Tibial artery (tissue), 4 donors: ENCODE measurements around the gene PSTPIP1.

Experiments used
- DNase-seq, 2 donors: peaks; one replicate each; pipeline ENCODE4 v3.0.0-alpha.2; 2019
- H3K27ac ChIP-seq, 2 donors: fragments of 200-600 bp; sonication (generic) in 1 of 2; 1 replicate in 1 of 2; 2 replicates in 1 of 2; pipeline ENCODE4 v1.5.1; 2018 to 2019; ENCODE audit warnings: mild to moderate bottlenecking in 1 of 2
- H3K27me3 ChIP-seq, 2 donors: fragments of 200-600 bp; sonication (generic) in 1 of 2; one replicate each; pipeline versions ENCODE4 v1.5.1 to v1.6.0; 2016 to 2019
- H3K36me3 ChIP-seq, 3 donors: fragments of 200-600 bp; sonication (generic) in 2 of 3; one replicate each; pipeline ENCODE4 v1.5.1; 2016 to 2019; ENCODE audit warnings: mild to moderate bottlenecking in 2 of 3
- H3K4me1 ChIP-seq, 4 donors: fragments of 200-600 bp; sonication (generic) in 2 of 4; 1 replicate in 3 of 4; 2 replicates in 1 of 4; pipeline ENCODE4 v1.5.1; 2016 to 2019
- H3K4me3 ChIP-seq, 2 donors: fragments of 200-600 bp; sonication (generic) in 1 of 2; 1 replicate in 1 of 2; 2 replicates in 1 of 2; pipeline ENCODE4 v1.5.1; 2018 to 2019; ENCODE audit warnings: mild to moderate bottlenecking in 2 of 2
- H3K9me3 ChIP-seq, 3 donors: fragments of 200-600 bp; sonication (generic) in 1 of 3; one replicate each; pipeline ENCODE4 v1.5.1; 2016 to 2019
- intact Hi-C: fragments of 100-400 bp; cut with DNase I; formaldehyde crosslinking; loops from one replicate; pipeline ENCODE4 v1.15.0; 2023; ENCODE audit warnings: low total_unique reads
- TF ChIP-seq, protein P1 (sequence below), 2 experiments: fragments of 200-600 bp in 1 of 2; fragments of 450-650 bp in 1 of 2; IDR thresholded peaks; one replicate each; pipeline ENCODE4 v1.5.1; 2017 to 2019; ENCODE audit warnings: antibody characterized with exemption in 2 of 2, mild to moderate bottlenecking in 1 of 2, moderate library complexity in 1 of 2

Gene PSTPIP1

DNA sequence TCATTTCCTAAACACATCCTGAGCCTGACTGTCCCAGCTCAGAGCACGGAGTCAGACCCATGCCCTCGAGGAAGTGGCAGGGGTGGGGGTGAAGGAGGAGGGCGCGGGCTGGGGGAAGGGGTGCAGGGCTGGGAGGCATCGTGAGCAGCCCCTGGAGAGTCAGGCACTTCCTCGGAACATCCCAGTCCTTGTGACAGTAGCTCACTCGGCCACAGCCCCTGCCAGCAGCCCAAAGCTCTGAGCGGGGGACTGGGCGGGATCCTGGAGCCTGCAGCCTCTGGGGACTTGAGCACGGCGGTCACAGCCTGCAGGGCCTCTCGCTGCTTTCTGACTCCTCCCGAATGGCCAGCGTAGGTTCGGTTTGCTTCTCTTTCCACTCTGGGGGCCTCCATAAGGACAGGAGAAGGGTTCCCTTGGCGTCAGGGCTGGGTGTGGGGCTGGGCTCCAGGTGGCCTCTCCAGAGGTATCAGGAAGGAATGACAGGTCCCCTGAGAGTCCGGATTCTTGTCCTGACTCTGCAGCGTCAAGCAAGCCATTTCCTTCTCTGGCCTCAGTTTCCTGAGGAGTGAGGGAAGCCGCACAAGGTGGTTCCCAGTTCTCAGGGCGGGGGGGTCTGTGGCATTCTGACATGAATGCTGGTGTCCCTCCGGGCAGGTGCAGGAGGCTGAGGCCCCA is 20.9 kb downstream of the PSTPIP1 start:
- H3K27ac ChIP-seq, result no peak overlapping the region
- no peaks in the 10 kb centered on the region for H3K36me3 ChIP-seq
- H3K9me3 ChIP-seq, result no peaks in the 10 kb centered on the region
- no peak for DNase-seq
- no peak overlapping the region for H3K4me3 ChIP-seq
- TF ChIP-seq, protein P1, sequence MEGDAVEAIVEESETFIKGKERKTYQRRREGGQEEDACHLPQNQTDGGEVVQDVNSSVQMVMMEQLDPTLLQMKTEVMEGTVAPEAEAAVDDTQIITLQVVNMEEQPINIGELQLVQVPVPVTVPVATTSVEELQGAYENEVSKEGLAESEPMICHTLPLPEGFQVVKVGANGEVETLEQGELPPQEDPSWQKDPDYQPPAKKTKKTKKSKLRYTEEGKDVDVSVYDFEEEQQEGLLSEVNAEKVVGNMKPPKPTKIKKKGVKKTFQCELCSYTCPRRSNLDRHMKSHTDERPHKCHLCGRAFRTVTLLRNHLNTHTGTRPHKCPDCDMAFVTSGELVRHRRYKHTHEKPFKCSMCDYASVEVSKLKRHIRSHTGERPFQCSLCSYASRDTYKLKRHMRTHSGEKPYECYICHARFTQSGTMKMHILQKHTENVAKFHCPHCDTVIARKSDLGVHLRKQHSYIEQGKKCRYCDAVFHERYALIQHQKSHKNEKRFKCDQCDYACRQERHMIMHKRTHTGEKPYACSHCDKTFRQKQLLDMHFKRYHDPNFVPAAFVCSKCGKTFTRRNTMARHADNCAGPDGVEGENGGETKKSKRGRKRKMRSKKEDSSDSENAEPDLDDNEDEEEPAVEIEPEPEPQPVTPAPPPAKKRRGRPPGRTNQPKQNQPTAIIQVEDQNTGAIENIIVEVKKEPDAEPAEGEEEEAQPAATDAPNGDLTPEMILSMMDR (IDR thresholded peaks at IDR 0.05), result no peak
- peaks cover 0 to 5% of the 10 kb centered on the region in 2 donors for H3K27me3 ChIP-seq
- intact Hi-C loops, result loop anchor here (5.0 kb wide), 1 partner anchor 527 kb away; no protein-coding TSS in a partner anchor
- H3K4me1 ChIP-seq, result peaks cover 0 to 11% (median 6%) of the 10 kb centered on the region in 4 donors

DNA sequence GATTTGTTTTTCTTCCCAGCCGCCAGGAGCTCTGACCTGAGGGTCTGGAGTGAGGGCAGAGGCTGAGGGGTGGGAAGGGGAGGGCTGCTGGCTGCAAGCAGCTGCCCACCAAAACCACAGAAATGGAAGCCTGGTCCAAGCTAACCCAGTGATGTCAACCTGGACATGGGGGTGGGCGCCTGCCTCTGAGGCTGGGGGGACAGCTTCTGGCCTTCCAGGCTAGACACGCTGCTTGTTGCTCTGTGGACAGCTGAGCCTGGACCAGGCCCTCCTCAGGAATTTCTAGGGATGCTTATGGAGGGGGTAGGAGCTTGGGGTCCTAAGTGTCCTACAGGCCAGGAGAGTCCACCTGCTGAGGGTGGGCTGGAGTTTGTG is 21.4 kb downstream of the PSTPIP1 start:
- TF ChIP-seq, protein P1 (IDR thresholded peaks at IDR 0.05), result no peak
- peaks cover 0 to 11% (median 6%) of the 10 kb centered on the region in 4 donors for H3K4me1 ChIP-seq
- no peaks in the 10 kb centered on the region for H3K36me3 ChIP-seq
- H3K27ac ChIP-seq, result no peak overlapping the region
- intact Hi-C loops, result loop anchor here (5.0 kb wide), 1 partner anchor 526 kb away; no protein-coding TSS in a partner anchor
- H3K9me3 ChIP-seq, result no peaks in the 10 kb centered on the region
- DNase-seq, result peak in 1 of 2 donors; percentile 59
- H3K27me3 ChIP-seq, result peaks cover 0 to 5% of the 10 kb centered on the region in 2 donors
- H3K4me3 ChIP-seq, result no peak overlapping the region

DNA sequence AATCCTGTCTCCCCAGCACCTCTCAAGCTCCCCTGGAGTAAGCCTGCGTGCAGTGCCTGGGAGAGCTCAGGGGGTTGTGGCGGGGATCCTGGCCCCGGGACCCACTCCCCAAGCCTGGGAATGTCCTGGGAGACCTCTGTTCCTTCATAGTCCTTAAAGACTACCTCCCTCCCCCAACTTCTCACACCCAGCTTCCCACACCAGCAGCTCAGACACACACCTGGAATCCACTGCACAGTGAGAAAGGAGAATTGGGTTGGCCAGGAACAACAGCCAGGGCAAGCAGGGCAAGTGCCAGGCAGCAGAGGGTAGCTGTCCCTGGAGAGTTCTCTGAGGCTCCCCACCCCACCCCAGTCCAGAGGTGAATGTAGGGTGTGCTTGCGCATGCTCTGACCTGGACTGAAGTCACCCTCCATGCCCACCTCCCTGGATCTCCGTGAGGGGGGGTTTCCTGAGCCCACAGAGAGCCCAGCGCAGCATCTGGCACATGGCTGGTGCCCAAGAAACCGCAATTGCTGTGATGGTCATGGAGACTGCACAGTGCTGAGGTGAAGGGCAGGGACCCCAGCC is 22.2 kb downstream of the PSTPIP1 start:
- H3K36me3 ChIP-seq, result no peaks in the 10 kb centered on the region
- peaks cover 0 to 5% of the 10 kb centered on the region in 2 donors for H3K27me3 ChIP-seq
- intact Hi-C loops, result loop anchor here (5.0 kb wide), 1 partner anchor 525 kb away; no protein-coding TSS in a partner anchor
- DNase-seq, result peak in 1 of 2 donors; percentile 32
- peaks cover 0 to 11% (median 6%) of the 10 kb centered on the region in 4 donors for H3K4me1 ChIP-seq
- H3K4me3 ChIP-seq, result no peak overlapping the region
- TF ChIP-seq, protein P1 (IDR thresholded peaks at IDR 0.05), result no peak
- H3K27ac ChIP-seq, result no peak overlapping the region
- no peaks in the 10 kb centered on the region for H3K9me3 ChIP-seq

DNA sequence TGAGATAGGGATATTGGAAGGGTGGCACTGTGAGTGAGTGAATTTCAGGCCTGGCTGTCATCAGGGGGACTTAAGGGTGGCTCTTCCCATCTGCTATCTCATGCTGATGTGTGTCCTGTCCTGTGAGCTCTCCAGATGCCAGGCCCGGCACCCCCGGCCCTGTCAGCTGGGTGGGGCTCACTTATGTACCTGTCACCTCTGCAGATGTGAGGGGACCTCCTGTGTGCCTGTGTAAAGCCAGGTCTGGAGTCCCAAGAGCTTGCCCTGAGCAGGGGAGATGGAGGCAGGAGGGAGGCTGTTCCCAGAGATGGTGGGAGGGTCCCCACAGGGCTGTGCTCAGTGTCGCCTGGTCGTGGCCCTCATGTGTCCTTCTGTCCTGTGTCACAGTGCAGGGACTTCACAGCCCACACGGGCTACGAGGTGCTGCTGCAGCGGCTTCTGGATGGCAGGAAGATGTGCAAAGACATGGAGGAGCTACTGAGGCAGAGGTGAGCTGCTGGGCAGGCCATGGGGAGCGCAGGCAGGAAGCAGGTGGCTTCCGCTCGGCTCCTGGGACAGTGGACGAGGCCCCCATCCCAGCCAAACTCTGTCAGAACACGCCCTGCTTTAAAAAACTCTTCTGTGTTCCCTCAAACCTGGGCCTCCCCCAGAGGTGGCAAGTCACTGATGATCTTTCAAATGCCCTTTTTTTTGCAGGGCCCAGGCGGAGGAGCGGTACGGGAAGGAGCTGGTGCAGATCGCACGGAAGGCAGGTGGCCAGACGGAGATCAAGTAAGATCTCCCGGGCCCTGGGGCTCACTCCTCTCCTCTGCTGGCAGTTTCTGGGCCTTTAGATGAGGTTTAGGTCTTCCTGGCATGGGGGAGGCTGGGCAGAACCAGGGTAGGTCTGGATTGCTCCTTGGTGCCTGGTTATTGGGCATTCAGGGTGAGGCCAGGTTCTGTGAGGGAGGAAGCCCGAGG is 23.1 kb downstream of the PSTPIP1 start:
- intact Hi-C loops, result loop anchor here (5.0 kb wide), 1 partner anchor 524 kb away; no protein-coding TSS in a partner anchor
- H3K36me3 ChIP-seq, result no peaks in the 10 kb centered on the region
- peak in 1 of 2 donors; percentile 43 for DNase-seq
- no peaks in the 10 kb centered on the region for H3K9me3 ChIP-seq
- peaks cover 0 to 5% of the 10 kb centered on the region in 2 donors for H3K27me3 ChIP-seq
- H3K4me1 ChIP-seq, result peaks cover 0 to 11% (median 6%) of the 10 kb centered on the region in 4 donors
- no peak overlapping the region for H3K4me3 ChIP-seq
- no peak overlapping the region for H3K27ac ChIP-seq
- TF ChIP-seq, protein P1 (IDR thresholded peaks at IDR 0.05), result no peak

DNA sequence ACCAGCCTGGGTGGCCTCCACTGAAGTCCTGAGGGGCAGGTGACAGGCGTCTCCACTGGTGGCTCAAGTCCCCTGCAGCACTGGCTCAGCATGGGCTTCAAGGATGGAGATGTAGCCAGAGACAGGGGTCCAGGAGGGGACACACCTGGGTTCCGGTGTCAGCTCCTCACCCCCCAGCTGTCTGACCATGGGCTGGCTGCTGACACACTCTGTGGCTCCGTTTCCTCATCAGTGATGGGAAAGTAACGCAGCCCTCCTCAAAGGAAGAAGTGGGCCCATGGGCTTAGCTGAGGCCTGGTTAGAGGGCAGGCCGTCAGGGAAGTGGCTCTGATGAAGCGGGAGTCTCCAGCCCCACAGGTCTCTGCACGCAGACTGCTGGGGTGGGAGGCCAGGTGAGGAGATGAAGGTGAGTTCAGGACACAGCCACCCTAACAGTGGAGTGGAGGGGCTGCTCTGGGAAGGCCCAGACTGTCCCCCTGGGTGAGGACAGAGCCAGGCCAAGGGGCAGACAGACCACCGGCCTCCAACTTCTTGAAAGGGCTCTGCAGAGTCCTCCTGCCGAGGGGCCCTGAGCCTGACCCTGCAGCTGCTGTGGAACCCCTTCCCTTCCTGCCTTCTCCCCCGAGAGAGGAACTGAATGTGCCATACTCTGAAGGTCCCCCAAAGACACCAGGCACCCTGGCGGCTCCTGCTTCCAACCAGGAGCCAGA is 24.0 kb downstream of the PSTPIP1 start:
- intact Hi-C loops, result loop anchor here (5.0 kb wide), 1 partner anchor 523 kb away; no protein-coding TSS in a partner anchor
- H3K4me1 ChIP-seq, result peaks cover 0 to 11% (median 6%) of the 10 kb centered on the region in 4 donors
- H3K27me3 ChIP-seq, result peaks cover 0 to 8% of the 10 kb centered on the region in 2 donors
- no peak overlapping the region for H3K4me3 ChIP-seq
- H3K36me3 ChIP-seq, result no peaks in the 10 kb centered on the region
- peak in 1 of 2 donors; percentile 53 for DNase-seq
- TF ChIP-seq, protein P1 (IDR thresholded peaks at IDR 0.05), result no peak
- H3K27ac ChIP-seq, result no peak overlapping the region
- H3K9me3 ChIP-seq, result no peaks in the 10 kb centered on the region
